M059J (cell line): ENCODE data around the gene DDX41. TPM values are rescaled to one million over a fixed set of nuclear protein-coding genes. Genes with fewer than 3 reads are reported as not detected.
A peak's percentile ranks its signal among the peaks of the same experiment; 100 is the strongest.

Experiments
- DNase-seq: peaks from one replicate; pipeline ENCODE4 v3.0.0-alpha.2; 2012; ENCODE audit warnings: low read depth
- total RNA-seq: library from RNA; depleted of rRNA; stranded (reverse); fragments of >200 nt; shearing (Covaris generic); gene quantifications from 2 replicates; pipeline ENCODE4 v1.2.3, GENCODE V29; 2014

Gene DDX41
- total RNA-seq, 1 experiment from 2014 or later, result 103 TPM

- no peak for DNase-seq
Observed at GRCh38 chr5:177484902-177485549, 31.7 kb downstream of the DDX41 start.

DNA sequence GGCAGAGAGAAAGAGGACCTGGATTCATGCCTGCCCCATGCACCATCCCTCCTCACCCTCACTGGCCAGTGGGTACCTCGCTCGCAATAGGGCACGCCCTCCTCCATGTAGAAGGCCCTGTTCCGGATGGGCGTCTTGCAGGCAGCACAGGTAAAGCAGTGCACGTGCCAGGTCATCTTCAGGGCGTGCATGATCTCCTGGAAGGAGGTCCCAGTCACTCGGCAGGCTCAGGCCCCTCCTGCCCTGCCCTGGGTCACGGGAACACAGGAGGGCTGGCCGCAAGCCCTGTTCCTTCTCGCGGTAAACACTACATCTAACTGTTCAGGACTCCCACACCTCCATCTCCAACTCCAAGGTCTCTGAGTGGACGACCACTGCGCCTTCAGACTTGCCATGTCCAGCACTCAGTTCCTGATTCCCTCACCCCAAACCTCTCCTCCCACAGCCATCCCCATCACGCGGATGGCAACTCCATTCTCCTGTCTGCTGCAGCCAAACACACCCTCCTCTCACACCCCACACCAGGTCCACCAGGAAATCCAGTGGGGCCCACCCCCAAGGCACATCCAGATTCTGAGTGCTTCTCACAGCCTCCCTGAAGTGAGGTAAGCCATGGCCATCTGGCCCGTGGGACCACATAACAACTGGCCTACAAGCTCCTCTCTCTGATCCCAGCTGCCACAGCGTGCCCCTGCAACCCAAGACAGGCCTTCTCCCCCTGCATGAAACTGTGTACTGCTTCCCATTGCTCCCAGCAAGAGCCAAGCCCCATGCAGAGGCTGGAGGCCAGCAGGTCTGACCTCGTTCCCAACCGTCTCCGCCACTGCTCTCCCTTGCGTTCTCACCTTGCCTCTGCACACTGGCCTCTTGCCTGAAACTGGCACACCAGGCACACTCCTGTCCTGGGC, 32.5 kb downstream of the DDX41 start:
- DNase-seq, result peak; percentile 15

DNA sequence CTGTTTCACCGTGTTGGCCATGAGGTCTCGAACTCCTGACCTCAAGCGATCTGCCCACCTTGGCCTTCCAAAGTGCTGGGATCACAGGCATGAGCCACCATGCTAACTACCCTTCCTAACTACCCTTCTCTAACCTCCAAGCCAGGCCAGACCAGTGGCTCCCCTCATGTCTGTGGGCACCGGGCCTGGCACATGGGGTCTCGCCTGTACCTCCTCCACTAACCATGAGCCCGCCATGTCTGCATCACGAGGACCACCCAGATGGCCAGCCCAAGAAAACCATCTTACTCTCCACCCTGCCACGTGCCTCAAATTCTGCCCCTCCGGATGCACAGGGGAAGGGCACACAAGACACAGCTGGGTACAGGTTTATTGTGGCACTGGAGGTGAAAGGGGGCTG, 33.7 kb downstream of the DDX41 start:
- no peak for DNase-seq

DNA sequence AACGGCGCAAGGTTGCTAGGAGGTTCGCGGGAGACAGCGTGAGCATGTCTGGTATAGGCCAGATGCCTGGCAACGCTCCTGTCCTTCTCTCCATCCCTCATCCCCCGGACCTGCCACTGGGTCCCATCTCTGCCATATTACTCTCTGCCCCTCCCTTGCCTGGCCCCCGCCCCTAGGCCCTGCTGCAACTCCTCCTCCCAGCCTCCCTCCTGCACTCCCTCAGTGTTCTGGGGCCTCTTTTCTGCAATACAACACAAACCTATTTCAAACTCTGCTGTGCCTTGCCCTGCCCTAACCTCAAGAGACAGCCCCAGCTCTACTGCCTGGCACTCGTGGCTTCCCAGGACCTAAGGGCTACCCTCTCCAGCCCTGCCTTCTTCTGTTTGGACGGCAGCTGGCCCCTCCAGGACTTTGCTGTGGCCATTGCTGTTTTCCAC, 34.4 kb downstream of the DDX41 start:
- DNase-seq, result peak; percentile 18

DNA sequence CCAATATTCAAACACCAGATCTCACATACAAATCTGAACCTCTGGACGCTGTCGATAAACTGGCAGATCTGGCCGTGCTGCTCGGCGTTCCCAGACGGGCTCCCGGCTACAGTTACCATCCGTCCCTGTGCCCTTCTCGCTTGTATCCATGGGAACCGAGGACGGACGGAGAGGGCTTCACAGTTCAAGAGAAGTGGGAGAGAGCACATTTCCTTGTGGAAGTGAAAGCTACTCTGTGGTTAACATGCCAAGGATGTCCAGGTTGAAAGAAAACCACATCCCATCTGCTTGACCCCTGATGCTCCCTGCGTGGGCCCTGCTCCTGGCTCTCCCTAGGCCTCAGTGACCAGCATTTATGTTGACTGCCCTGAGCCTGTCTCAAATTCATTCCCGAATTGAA, 37.0 kb downstream of the DDX41 start:
- peak; percentile 49 for DNase-seq

DNA sequence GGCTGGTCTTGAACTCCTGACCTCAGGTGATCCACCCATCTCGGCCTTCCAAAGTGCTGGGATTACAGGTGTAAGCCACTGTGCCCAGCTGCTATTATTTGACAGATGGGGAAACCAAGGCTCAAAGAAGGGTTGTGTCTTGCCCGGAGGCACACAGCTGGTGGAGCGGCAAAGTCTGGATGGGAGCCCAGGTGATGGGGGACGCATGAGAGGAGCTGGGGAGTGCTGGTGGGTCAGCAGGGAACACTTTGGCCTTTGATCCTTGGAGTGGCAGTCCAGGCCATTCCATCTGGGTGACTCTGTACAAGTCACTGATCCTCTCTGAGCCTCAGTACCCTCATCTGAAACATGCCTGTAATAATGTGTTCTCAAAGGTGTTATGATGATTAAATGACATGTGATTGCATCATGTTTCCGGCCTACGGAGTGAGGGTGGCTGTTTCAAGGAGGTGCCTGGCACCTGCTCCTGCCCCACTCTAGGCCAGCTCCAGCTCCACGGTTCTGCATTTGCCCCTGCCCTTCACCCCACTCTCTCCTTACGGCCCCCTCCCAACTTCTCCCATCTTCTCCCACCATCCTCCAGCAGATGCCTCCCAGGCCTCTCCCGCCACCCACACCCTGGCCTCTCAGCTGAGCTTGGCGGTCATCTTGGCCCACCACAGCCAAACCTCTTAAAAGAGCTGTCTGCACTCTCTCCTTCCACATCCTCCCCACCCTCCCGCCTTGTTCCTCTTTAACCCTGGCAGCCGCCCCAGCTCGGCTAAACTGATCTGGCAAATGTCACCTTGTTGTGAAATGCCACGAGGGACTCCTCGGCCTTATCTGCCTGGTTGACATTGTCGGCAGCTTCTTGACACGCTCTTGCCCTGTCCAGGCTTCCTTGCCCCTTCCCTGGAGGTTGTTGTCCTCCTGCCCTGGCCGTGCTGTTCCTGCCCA, 37.8 kb downstream of the DDX41 start:
- DNase-seq, result peak; percentile 35

DNA sequence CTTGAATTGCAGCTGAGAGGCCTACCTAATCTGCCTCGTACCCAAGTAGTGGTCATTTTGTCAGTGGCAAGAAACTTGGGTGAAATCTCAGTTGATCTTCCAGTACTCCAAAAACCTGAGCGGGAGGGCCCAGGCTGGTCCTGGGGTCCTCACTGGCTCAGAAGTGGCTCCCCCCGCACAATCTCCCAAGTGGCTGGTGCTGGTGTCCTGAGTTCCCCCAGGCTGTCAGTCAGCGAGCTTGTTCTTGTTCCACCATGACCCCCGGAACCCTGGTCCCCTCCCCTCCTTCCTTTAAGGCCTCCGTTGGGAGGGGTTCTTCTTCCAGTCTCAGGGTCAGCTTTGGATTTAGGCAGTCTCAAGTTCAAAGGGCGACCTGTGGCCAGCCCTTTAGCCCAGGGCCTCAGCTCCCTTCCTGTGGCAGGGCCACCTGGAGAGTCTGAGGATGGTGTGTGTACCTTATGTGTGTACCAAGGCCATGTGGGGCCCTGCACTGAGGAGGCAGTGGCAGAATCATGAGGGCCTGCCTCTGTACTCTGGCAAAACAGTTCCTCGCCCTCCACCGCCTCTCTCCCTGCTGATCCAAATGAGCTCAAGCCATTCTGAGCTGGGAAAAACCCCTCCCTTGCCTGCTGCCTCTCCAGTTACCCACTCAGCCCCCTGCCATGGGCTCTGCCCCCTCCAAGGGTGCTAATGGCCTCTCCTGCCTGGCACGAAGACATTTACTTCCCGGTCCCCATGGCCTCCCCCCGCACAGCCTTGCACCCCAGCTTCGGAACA, 38.9 kb downstream of the DDX41 start:
- DNase-seq, result peak; percentile 29

DNA sequence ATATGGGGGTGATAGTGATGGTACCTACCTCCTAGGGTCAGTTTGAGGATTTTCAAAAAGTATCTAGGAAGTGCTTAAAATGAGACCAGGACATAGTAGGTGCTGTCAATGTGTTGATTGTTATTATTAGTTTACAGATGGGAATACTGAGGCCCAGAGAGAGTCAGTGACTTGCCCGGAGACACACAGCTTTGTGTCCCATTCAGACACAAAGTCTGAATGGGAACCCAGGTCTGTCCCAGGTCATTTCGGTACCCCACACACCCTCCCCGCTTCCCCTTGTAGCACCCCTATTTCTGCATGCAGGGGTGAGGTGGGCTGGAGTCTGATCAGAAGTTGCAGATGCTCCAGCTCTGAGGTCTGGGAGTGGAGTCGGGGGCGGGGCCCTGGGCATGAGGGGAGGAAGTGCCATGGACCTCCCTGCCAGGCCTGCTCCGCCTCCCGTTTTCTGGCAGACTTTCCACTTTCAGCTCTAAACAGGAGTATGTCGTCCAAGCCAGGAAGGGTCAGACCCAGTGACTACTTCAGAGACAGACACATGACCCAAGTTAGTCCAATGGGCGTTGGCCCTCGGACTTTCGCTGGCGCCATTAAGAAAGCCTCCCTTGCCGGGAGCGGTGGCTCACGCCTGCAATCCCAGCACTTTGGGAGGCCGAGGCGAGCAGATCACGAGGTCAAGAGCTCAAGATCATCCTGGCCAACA, 40.1 kb downstream of the DDX41 start:
- peak; percentile 63 for DNase-seq

- no peak for DNase-seq
Observed at GRCh38 chr5:177475563-177476427, 41.0 kb downstream of the DDX41 start.

DNA sequence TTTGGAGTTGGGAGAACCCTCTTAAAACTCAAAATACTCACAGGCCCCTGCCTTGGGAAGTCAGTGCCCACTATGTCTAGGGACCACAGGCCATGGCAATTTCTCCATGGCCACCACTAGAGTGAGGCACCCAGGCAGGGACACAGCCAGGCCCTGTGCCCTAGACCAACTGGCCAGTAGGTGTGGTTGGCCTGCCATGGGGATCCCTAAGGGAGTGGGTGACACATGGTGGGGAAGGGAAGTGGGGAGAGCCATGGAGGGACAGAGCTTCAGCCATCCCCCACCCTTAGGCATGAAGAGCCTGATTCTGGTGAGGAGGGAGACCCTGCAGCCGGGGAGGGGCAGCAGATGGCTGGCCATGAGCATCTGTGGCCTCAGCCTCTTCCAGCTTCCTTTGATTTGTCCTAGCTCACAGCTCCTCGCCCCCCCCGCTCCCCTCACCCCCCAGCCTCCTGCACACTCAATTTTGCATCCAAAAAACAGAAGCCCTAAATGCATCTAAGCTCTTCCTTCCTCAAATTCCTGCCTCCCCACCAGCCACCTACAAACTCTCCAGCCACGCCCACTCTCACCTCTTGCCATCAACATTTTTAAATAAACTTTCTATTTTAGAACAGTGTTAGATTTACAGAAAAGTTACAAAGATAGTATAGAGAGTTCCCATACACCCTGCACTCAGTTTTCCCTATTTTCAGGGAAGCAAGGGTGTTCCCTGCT, 41.8 kb downstream of the DDX41 start:
- DNase-seq, result peak; percentile 32

- peak; percentile 17 for DNase-seq
Observed at GRCh38 chr5:177474002-177474476, 42.7 kb downstream of the DDX41 start.

DNA sequence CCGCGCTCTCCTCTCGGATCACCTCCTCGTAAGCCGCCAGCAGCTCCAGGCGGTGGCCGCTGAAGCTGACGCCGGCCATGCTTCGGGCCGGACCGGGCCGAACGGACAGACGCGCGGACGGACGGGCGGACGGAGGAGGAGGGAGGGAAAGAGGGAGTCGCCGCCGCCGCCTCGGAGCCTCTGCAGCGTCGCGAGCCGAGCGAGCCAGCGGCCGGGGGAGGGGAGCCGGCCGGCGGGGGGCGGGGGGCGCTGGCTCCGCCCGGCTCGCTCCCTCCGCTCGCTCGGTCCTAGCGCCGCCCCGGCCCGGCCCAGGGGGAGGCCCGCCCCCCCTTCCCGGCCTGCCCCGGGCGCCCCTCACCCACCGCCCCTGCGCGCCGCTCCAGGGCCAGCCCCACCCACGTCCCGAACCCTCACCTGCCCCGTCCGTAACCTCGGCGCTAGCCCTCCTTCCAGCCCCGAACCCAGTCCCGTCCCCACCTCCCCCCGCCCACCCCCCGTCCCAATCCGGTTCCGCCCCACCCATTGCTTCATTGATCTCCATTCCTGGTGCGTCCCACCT, 43.2 kb downstream of the DDX41 start, which contains the start of gene DBN1:
Gene DBN1 (minus strand): TSS at position 192 of the 559 bp plus-strand sequence. CDS start 113 bp downstream, at position 79.
- peak; percentile 53 for DNase-seq

DNA sequence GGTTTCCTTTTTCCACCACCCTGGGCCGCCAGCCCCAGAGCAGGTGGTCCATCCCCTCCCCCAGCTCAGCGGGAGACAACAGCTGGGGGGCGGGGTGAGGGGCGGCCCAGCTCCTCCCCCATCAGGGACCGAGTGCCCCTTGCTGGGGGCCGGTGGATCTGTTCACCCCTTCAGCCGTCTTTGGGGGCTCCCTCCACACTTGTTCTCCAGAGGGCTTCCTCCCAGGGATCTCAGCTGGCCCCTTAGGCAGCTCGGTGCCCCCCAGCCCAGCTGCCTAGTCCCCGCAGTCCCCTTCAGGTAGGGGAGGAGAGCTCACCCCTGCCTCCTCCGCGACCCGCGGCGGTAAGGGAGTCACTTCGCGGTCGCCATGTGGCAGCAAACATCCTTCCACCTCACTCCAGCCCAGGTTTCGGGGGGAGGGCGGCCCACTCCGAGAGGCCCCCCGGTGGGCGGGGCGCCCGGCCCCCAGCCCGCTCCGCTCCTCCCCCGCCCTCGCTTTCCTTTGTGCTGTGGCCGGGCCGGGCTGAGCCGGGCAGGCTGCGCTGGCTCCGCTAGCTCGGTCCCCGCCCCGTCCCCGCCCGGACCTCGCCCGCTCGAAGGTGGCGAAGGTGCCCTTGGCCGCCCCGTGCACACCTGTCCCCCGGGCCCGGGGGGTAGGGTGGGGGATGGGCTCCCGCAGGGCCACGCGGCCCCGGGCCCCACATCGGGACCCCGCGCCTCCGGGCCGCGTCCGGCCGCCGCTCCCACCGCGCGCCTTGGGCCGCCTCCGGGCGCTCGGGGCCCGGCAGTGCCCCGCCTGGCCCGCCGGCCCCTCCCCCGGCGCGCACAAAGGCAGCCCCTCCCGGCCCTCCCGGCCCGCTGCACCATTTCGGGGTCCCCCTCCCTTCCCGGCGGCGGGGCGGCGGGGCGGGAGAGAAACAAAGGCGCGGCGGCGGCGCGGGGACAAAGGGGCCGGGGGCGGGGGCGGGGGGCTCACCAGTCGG, 44.0 kb downstream of the DDX41 start:
- peak; percentile 50 for DNase-seq

GRCh38 chr5:177471610-177472356, 45.0 kb downstream of the DDX41 start:
- no peak for DNase-seq

DNA sequence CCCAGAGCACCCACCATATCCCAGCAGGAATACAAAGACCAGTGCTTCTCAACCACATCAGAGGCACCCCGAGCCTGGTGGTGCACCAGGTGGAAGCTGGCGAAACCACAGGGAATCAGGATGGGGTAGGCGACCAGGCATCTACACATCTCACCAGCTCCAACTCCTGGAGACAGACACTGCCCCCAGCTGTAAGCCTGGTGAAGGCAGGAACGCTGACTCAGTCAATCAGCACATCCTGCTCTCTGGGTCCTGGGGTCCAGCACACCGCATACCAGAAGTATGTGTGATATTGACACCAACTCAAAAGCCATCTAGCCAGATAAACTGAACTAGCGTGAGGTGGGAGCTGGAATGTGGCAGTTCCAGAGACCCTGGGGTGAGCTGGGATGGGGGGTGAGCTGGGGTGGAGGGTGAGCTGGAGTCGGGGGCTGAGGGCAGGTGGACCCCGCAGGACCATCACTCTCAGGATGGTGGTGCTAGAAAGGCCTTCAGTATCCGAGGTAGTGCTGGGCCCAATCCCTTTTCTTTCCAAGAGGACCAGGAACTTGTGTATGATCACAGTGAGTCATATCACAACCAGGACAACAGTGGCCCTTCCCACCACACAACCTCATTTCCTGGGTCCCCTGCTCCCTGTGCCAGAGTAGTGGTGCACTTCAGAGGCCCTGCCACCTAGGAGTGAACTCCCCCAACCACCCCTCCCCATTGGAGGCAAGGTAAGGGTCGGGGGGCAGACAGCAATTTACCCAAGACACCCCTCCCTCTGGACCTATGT, 45.8 kb downstream of the DDX41 start:
- DNase-seq, result peak; percentile 47
